Lower leg skin (tissue), 3 donors: ENCODE data around the gene RFXANK.

Source experiments
- CTCF ChIP-seq, 3 donors: fragments of 450-650 bp; IDR thresholded peaks; one replicate each; pipeline ENCODE4 v1.5.1; 2016; ENCODE audit warnings: antibody characterized with exemption in 3 of 3, mild to moderate bottlenecking in 3 of 3, moderate library complexity in 2 of 3
- POLR2A ChIP-seq, 2 donors: fragments of 450-650 bp; IDR thresholded peaks; one replicate each; pipeline ENCODE4 v1.6.1; 2016 to 2017; ENCODE audit warnings: antibody characterized with exemption in 2 of 2, mild to moderate bottlenecking in 1 of 2, moderate library complexity in 1 of 2

- TF ChIP-seq CTCF (IDR thresholded peaks at IDR 0.05) (no peak), POLR2A (IDR thresholded peaks at IDR 0.05) (no peak)
Observed at GRCh38 chr19:19179548-19180441, 12.3 kb upstream of the RFXANK start.
